ENCODE data around the gene SIX3.

The SIX3 gene

DNA sequence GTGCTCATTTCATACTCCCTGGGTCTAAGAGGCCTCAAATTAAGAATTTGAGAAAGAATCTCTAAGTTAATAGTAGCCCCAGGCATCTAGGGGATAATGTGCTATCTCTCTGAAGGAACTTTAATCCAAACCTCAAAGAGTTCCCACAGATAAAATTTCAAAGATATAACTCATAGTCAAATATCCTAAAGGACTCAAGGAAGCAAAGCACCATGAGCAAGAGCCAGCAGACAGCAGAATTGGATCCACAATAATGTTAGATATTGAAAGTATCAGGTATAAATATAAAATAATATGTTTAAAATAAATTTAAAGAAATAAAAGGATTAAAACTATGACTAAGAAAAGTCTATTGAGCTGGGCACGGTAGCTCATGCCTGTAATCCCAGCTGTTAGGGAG lies 31.7 kb upstream of the SIX3 start:
- TF ChIP-seq, protein P1, sequence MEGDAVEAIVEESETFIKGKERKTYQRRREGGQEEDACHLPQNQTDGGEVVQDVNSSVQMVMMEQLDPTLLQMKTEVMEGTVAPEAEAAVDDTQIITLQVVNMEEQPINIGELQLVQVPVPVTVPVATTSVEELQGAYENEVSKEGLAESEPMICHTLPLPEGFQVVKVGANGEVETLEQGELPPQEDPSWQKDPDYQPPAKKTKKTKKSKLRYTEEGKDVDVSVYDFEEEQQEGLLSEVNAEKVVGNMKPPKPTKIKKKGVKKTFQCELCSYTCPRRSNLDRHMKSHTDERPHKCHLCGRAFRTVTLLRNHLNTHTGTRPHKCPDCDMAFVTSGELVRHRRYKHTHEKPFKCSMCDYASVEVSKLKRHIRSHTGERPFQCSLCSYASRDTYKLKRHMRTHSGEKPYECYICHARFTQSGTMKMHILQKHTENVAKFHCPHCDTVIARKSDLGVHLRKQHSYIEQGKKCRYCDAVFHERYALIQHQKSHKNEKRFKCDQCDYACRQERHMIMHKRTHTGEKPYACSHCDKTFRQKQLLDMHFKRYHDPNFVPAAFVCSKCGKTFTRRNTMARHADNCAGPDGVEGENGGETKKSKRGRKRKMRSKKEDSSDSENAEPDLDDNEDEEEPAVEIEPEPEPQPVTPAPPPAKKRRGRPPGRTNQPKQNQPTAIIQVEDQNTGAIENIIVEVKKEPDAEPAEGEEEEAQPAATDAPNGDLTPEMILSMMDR (IDR thresholded peaks at IDR 0.05; ENCODE audit: low read depth, low read length), result no peak
- no peak overlapping the region for H3K4me3 ChIP-seq (ENCODE audit: low read depth, low read length)

DNA sequence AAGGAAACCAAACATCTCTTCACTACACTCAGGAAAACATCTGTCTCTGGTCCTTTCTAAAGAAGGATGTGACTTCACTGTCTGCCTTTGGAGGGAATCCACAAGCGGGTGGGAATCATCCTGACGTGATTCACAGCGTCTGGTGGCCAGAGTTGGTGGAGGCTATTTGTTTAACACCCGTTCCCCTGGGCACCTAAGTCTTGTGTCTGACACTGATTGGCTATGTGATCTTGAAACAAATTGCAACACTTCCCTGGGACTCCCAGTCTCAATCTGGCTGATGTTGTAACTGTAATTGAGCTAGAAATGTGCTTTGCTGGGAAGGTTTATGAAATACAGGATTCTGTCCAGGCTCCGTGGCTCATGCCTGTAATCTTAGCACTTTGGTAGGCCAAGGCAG lies 28.8 kb upstream of the SIX3 start:
- H3K4me3 ChIP-seq (ENCODE audit: low read depth, low read length), result no peak overlapping the region
- TF ChIP-seq, protein P1 (IDR thresholded peaks at IDR 0.05; ENCODE audit: low read depth, low read length), result no peak

DNA sequence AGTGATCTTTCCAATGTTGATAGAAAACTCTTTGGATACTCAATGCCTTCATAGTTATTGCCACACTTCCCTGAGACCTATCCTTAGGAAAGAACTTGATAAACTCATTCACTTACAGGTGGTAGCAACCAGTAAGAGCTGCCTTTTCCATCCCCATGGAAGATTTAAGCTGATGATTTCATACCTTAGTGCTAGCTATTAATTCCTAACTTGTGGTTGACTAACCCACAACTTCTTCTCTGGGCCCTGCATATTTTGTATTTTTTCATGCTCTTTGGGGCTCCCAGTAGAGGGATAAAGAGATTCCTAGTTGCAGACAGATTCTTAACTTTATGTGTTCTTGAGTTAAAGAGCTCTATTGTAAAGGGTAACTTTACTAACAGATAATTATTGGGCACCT lies 25.2 kb upstream of the SIX3 start:
- TF ChIP-seq, protein P1 (IDR thresholded peaks at IDR 0.05; ENCODE audit: low read depth, low read length), result no peak
- H3K4me3 ChIP-seq (ENCODE audit: low read depth, low read length), result no peak overlapping the region

DNA sequence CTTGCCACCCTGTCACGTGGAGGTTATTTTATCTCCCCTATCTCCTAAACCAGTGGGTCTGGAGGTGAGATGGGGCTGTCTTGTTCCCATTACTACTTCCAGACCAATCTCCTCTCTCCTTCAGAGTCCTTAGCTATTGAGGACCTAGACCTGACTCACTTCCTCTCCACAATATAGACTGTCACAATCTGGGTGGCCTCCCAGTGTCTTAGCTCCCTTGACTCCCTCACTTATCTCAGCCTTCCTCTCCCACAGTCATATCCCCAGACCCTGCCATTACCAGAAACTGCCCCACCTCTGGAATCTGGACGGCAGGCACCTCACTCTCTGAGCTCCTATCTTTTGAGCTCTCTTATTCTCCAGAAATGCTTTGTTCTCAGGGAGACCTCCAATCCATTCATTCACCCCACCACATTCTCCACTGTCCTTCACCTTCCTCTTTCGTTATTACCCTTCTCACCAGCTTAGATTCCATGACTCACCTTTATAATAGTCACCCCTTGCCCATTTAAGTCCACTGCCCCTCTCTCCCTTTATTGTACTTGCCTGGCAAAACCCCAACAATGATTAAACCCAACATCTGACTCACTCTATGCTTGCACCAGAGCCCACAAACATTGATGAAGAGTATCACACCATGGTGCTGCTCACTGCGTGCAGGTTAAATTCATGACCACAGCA lies 23.3 kb upstream of the SIX3 start:
- H3K4me3 ChIP-seq (ENCODE audit: low read depth, low read length), result no peak overlapping the region
- TF ChIP-seq, protein P1 (IDR thresholded peaks at IDR 0.05; ENCODE audit: low read depth, low read length), result no peak

DNA sequence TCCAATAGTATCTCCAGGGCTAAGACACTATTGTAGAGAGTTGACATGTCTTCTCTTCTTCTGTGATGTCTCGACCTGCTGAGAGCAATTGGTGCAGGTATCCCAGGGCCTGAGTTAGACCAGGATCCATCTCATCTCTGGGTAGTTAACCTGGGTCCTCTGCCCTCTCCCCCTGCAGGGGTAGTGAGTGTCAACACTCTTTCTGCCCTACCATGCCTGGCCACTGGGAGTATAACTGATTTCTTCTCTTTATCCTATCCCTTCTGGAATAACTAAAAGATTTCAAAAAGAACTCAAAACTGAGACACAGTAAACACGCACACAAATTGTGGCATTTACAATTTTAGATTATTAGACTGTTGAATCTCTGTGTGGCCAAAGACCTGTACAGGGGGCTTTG lies 20.8 kb upstream of the SIX3 start:
- TF ChIP-seq, protein P1 (IDR thresholded peaks at IDR 0.05; ENCODE audit: low read depth, low read length), result no peak
- no peak overlapping the region for H3K4me3 ChIP-seq (ENCODE audit: low read depth, low read length)

DNA sequence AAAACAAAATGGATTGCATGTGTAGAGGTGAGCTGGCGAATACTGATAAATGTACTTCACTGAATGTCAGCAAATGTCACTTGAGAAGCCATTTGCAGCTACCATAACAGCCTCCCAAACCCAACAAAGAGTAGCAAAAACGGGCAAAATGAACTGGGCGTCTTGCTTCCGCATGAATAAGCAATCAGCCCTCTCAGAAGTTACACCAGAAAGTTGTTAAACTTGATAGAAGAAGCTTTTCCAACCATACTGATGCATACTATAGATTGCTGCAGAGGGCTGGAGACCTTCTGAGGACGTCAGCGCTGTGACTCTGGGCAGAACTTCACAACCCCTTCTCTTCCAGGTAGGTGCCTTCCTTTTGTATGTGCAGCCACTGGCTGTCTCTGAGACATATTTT lies 18.7 kb upstream of the SIX3 start:
- H3K4me3 ChIP-seq (ENCODE audit: low read depth, low read length), result no peak overlapping the region
- TF ChIP-seq, protein P1 (IDR thresholded peaks at IDR 0.05; ENCODE audit: low read depth, low read length), result no peak

DNA sequence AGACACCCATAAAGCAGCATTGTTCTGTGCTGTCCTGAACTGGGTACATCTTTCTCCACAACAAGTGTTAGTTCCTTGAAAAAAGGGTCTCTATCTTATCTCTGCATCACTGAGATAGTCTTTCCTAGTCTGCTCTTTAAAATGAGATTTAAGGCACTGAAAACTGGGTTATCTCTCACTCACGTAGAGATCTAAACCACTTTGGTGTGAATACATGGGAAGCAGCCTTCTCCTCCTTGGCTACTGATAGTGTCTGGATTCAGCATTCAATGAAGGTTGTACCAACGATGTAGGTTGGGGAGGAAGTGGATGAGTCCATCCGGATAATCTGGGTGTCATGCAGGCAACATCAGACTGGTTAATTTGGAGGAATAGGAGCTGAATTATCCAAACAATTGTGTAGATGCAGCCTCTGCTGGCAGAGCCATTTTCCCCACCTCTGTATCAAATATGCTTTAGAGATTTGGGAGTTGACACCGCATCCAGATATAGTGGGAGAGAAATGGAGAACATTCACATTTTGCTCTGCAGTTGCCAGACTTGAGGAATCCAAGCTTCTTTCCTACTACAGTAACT lies 15.9 kb upstream of the SIX3 start:
- TF ChIP-seq, protein P1 (IDR thresholded peaks at IDR 0.05; ENCODE audit: low read depth, low read length), result no peak
- no peak overlapping the region for H3K4me3 ChIP-seq (ENCODE audit: low read depth, low read length)

Data from WI38 (cell line).